A549 (cell line): ENCODE results near the gene LTBP4. TPM values are rescaled to one million over a fixed set of nuclear protein-coding genes. Genes with fewer than 3 reads are reported as not detected.

Experiments
- ATAC-seq, 2 experiments: fragments of 200-7000 bp in 1 of 2; fragments of >200 bp in 1 of 2; cut with Nextera tagmentation in 1 of 2; cut with Tn5 transposase in 1 of 2; 3 replicates each; pipeline versions ENCODE4 v1.8.0 to v1.9.1; 2018 to 2020; ENCODE audit warnings: mild to moderate bottlenecking in 1 of 2, moderate library complexity in 1 of 2
- CTCF ChIA-PET: fragments of 300-600 bp; sonication (Branson Sonifier 250); formaldehyde crosslinking; extraction: SDS; loops from one replicate; lab custom pipeline; 2021; ENCODE audit warnings: antibody characterized with exemption, inconsistent platforms; lab: Yijun Ruan, JAX
- POLR2A ChIA-PET: fragments of 350-600 bp; formaldehyde crosslinking; extraction: SDS; loops from one replicate; lab custom pipeline; 2021; ENCODE audit warnings: antibody characterized with exemption, inconsistent platforms; lab: Yijun Ruan, JAX
- DNase-seq, 2 experiments: peaks; one replicate each; pipeline versions ENCODE4 v3.0.0 to v3.0.0-alpha.2; 2011 to 2016; ENCODE audit warnings: low read depth in 1 of 2, low spot score in 1 of 2
- FAIRE-seq: peaks from 2 replicates; lab custom pipeline; 2011; peaks lifted over from hg19 to GRCh38; lab: Jason Lieb, UNC
- H3K27ac ChIP-seq, 2 experiments: fragments of >200 bp; sonication (Bioruptor Twin); formaldehyde crosslinking; 3 replicates each; pipeline ENCODE4 v1.5.1; 2016 to 2017
- H3K4me1 ChIP-seq: fragments of >200 bp; sonication (Bioruptor Twin); formaldehyde crosslinking; 3 replicates; pipeline ENCODE4 v1.6.1; 2016
- H3K4me2 ChIP-seq: fragments of >200 bp; sonication (Bioruptor Twin); formaldehyde crosslinking; 3 replicates; pipeline ENCODE4 v1.6.1; 2016
- H3K4me3 ChIP-seq: fragments of >200 bp; sonication (Bioruptor Twin); formaldehyde crosslinking; 3 replicates; pipeline ENCODE4 v1.5.1; 2016
- H3K9me3 ChIP-seq: fragments of >200 bp; sonication (Bioruptor Twin); formaldehyde crosslinking; 3 replicates; pipeline ENCODE4 v1.6.1; 2016
- CBX8 ChIP-seq: fragments of 200-600 bp; sonication (generic); IDR thresholded peaks from 2 replicates; pipeline ENCODE4 v1.6.1; 2016
- ELK1 ChIP-seq: fragments of 150-350 bp; IDR thresholded peaks from 2 replicates; pipeline ENCODE4 v1.6.1; 2014; ENCODE audit warnings: low read depth, mild to moderate bottlenecking, low read length
- ESRRA ChIP-seq: fragments of 150-350 bp; IDR thresholded peaks from 2 replicates; pipeline ENCODE4 v1.6.1; 2014; ENCODE audit warnings: mild to moderate bottlenecking, low read length, borderline replicate concordance
- FOSL2 ChIP-seq, 2 experiments: fragments of 450-650 bp in 1 of 2; fragments of >200 bp in 1 of 2; sonication (Bioruptor Twin) in 1 of 2; formaldehyde crosslinking; IDR thresholded peaks; 2 replicates each; pipeline versions ENCODE4 v1.5.0 to v1.6.1; 2016 to 2020; ENCODE audit warnings: mild to moderate bottlenecking in 1 of 2, moderate library complexity in 1 of 2
- GATA3 ChIP-seq: IDR thresholded peaks from 2 replicates; pipeline ENCODE4 v1.6.1; 2012; ENCODE audit warnings: borderline replicate concordance
- HMGXB4 ChIP-seq: fragments of 250-450 bp; sonication (Bioruptor Pico); IDR thresholded peaks from 2 replicates; pipeline ENCODE4 v1.5.0; 2021; ENCODE audit warnings: mild to moderate bottlenecking, moderate library complexity, borderline replicate concordance
- HOXB5 ChIP-seq: fragments of 250-450 bp; sonication (Bioruptor Pico); IDR thresholded peaks from 2 replicates; pipeline ENCODE4 v1.5.0; 2020; ENCODE audit warnings: mild to moderate bottlenecking, moderate library complexity
- KDM1A ChIP-seq: fragments of 200-600 bp; sonication (generic); IDR thresholded peaks from 2 replicates; pipeline ENCODE4 v1.6.1; 2016; ENCODE audit warnings: low read depth, mild to moderate bottlenecking
- MAFK ChIP-seq: fragments of 450-650 bp; IDR thresholded peaks from 2 replicates; pipeline ENCODE4 v1.6.1; 2014; ENCODE audit not compliant: partially characterized antibody
- MAX ChIP-seq: IDR thresholded peaks from 2 replicates; pipeline ENCODE4 v1.6.1; 2012
- PBX3 ChIP-seq: IDR thresholded peaks from 2 replicates; pipeline ENCODE4 v1.6.1; 2012
- POLR2AphosphoS2 ChIP-seq: conservative IDR thresholded peaks from 2 replicates; pipeline ENCODE4 v1.6.1; 2012; ENCODE audit warnings: low read length, improper control_type of control experiment, inconsistent platforms
- RARB ChIP-seq: fragments of 250-450 bp; sonication (Bioruptor Pico); IDR thresholded peaks from 2 replicates; pipeline ENCODE4 v1.8.0; 2021; ENCODE audit warnings: mild to moderate bottlenecking, moderate library complexity
- RFX5 ChIP-seq: fragments of 450-650 bp; IDR thresholded peaks from 2 replicates; pipeline ENCODE4 v1.7.1; 2014; ENCODE audit warnings: antibody characterized with exemption, mild to moderate bottlenecking, moderate library complexity
- ZFP36 ChIP-seq: fragments of 450-650 bp; IDR thresholded peaks from 2 replicates; pipeline ENCODE4 v1.6.1; 2014; ENCODE audit warnings: borderline replicate concordance; ENCODE audit not compliant: partially characterized antibody
- ZNF302 ChIP-seq: fragments of 250-450 bp; sonication (Bioruptor Pico); IDR thresholded peaks from 2 replicates; pipeline ENCODE4 v1.9.0; 2021; ENCODE audit warnings: inconsistent platforms, mild to moderate bottlenecking, moderate library complexity
- WGBS: methylation state at CpG from one replicate; pipeline ENCODE4 v1.1.6; 2017; ENCODE audit errors: missing lambda C conversion rate; 5-methylcytosine and 5-hydroxymethylcytosine counted together
- polyA minus RNA-seq: library from RNA; depleted of rRNA, polyadenylated mRNA; stranded (reverse); fragments of >200 nt; gene quantifications from 2 replicates; pipeline ENCODE4 v1.2.3, GENCODE V29; 2011; rRNA and poly(A)+ RNA removed
- polyA plus RNA-seq, 4 experiments: library from polyadenylated mRNA; depleted of rRNA in 3 of 4; stranded (reverse); fragments of >200 nt; fragmentation: RNase III in 1 of 4; extraction: RNeasy Plus Mini Kit Qiagen cat#74134 plus additional on column Dnase treatment in 1 of 4; gene quantifications; 2 replicates in 3 of 4; 3 replicates in 1 of 4; pipeline ENCODE4 v1.2.3, GENCODE V29; 2011 to 2017

LTBP4 gene
- polyA plus RNA-seq (2011; rRNA removed) (23.1 and 32.0 TPM in 2 replicates), polyA plus RNA-seq (2017; fragmentation: RNase III; extraction: RNeasy Plus Mini Kit Qiagen cat#74134 plus additional on column Dnase treatment) (37.7 to 51.1 TPM (median 43.2 TPM) in 3 replicates), polyA minus RNA-seq (16.3 and 26.9 TPM in 2 replicates)
- 65.2 and 69.3 TPM in 2 replicates for polyA plus RNA-seq (2012; cell fraction: cytosol; rRNA removed)
- 475 and 611 TPM in 2 replicates for polyA plus RNA-seq (2012; cell fraction: nucleus; rRNA removed)

- peak within 1 kb of the TSS; percentile 55 to 85 for H3K27ac ChIP-seq
- H3K4me1 ChIP-seq: peaks cover 57% of the 10 kb centered on the region
- FAIRE-seq (no peak), ATAC-seq (no peak), DNase-seq (no peak)
- H3K4me2 ChIP-seq: peak within 1 kb of the TSS; percentile 92
- H3K9me3 ChIP-seq: no peaks in the 10 kb centered on the region
- CTCF ChIA-PET: interaction anchor here (0.7 to 35.2 kb wide), 13 partner anchors 14 to 462 kb away, joined by 3 to 2247 read pairs (median 7); partner anchors contain the start of genes BLVRB and SPTBN4
- 0 out of 2 replicates have a peak, but pooled peaks have one; percentile 3 for TF ChIP-seq GATA3
- no peak for TF ChIP-seq ZNF302 (CRISPR knock-in tag)
- WGBS: 90% methylated on average over 59 of the region's 82 CpGs
- POLR2A ChIA-PET: no interaction called here
- H3K4me3 ChIP-seq: peak within 1 kb of the TSS; percentile 16; the same call in 1 of the 3 replicates
These were observed at the start of gene LTBP4 for GRCh38 chr19:40601134-40601974. Gene LTBP4, plus strand, starts transcription at chr19:40601369. Its CDS starts 19 bp downstream, at chr19:40601388.

- TF ChIP-seq HMGXB4 (CRISPR knock-in tag) (no peak), ESRRA (no peak), RFX5 (no peak), RARB (CRISPR knock-in tag) (no peak), CBX8 (no peak), ELK1 (no peak), FOSL2 (IDR thresholded peaks at IDR 0.05) (no peak), FOSL2 (CRISPR knock-in tag; IDR thresholded peaks at IDR 0.05) (no peak), ZFP36 (peak; percentile 58), HOXB5 (no peak), KDM1A (0 out of 2 replicates have a peak, but pooled peaks have one; percentile 35), MAFK (no peak), MAX (no peak), PBX3 (no peak), POLR2AphosphoS2 (no peak)
- Histone ChIP-seq H3K27ac (no peak overlapping the region), H3K4me2 (no peak overlapping the region), H3K4me1 (peaks cover 5% of the 10 kb centered on the region), H3K4me3 (no peak overlapping the region), H3K9me3 (no peaks in the 10 kb centered on the region)
- 92% methylated on average over 3 of the region's 3 CpGs for WGBS
- DNase-seq: no peak
- no peak for ATAC-seq
- ChIA-PET POLR2A (no interaction called here), CTCF (interaction anchor here (0.5 to 58.9 kb wide), 5 partner anchors 13 to 133 kb away, joined by 3 to 2247 read pairs (median 328); partner anchors contain the start of gene LTBP4)
- FAIRE-seq: peak; percentile 70
These were observed 48.3 kb upstream of the LTBP4 start for GRCh38 chr19:40552848-40553247.
